Measurements from ENCODE around the gene AP3B1. TPM values are rescaled to one million over a fixed set of nuclear protein-coding genes. Genes with fewer than 3 reads are reported as not detected.

The AP3B1 gene
- total and polyA plus RNA-seq, 2 donors (not counting 1 experiment from before 2014, with no cell fraction given), result 26.8 to 58.9 TPM

DNA sequence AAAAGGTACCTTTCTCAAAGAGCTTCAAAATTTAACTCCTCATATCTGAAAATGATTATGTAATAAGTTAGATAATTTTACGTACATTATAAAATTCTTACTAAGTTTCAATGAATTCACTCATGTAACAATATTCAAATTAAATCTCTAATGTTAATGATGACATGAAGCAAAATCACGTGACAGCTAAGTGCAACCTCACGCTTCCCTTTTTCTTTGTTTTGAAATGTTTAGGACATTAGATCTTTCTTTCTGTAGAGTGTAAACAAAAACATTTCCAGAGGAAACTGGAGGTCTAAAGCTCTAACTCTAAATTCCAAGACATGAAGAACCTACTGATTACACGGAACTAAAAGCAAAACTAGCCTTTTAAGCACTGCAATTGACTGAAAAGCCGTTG, 291.0 kb downstream of the AP3B1 start:
- Histone ChIP-seq H4K20me1 (ENCODE audit: control insufficient read depth, insufficient read depth, low read length, poor library complexity, severe bottlenecking) (no peaks in the 10 kb centered on the region), H3K79me2 (ENCODE audit: control insufficient read depth, insufficient read depth, low read length) (no peaks in the 10 kb centered on the region), H3K4me1 (ENCODE audit: control insufficient read depth in 2 of 2, insufficient read depth in 2 of 2, low read length in 2 of 2) (no peaks in the 10 kb centered on the region), H3K36me3 (replicated peaks in 1 of 2; ENCODE audit: control extremely low read depth in 1 of 2, control insufficient read depth in 1 of 2, extremely low read depth in 1 of 2, insufficient read depth in 2 of 2, low read length in 1 of 2) (peaks cover 4 to 14% of the 10 kb centered on the region in 2 experiments), H3K9ac (ENCODE audit: low read length) (no peak overlapping the region), H2AFZ (ENCODE audit: insufficient read depth, low read depth, low read length, poor library complexity, severe bottlenecking) (no peak overlapping the region), H3K4me3 (ENCODE audit: control extremely low read depth in 1 of 5, extremely low read depth in 1 of 5, insufficient read depth in 1 of 5, low read depth in 2 of 5, low read length in 4 of 5) (no peak overlapping the region), H3K27me3 (replicated peaks in 1 of 4; ENCODE audit: control extremely low read depth in 1 of 4, control insufficient read depth in 3 of 4, insufficient read depth in 4 of 4, low read length in 3 of 4) (no peaks in the 10 kb centered on the region), H3K27ac (ENCODE audit: low read length in 2 of 2) (no peak overlapping the region), H3K4me2 (replicated peaks; ENCODE audit: low read depth, low read length, poor library complexity, severe bottlenecking) (no peak overlapping the region), H3K9me3 (ENCODE audit: control extremely low read depth in 1 of 3, control insufficient read depth in 2 of 3, insufficient read depth in 1 of 3, low read length in 2 of 3) (no peaks in the 10 kb centered on the region)
- DNase-seq (no peak), ATAC-seq (ENCODE audit: low read depth) (no peak)
- Mint-ChIP-seq H3K9me3 (ENCODE audit: insufficient read depth) (no peaks in the 10 kb centered on the region), H3K27ac (no peak overlapping the region), H3K4me1 (peaks cover 8% of the 10 kb centered on the region), H3K27me3 (no peaks in the 10 kb centered on the region), H3K4me3 (no peak overlapping the region)
- intact Hi-C loops (cut with micrococcal nuclease), result no loop called here
- ChIA-PET CTCF (interaction anchor here (1.0 kb wide), 1 partner anchor 511 kb away, joined by 3 read pairs; the partner anchor contains the start of gene WDR41), POLR2A (no interaction called here)
- TF ChIP-seq, protein P1, sequence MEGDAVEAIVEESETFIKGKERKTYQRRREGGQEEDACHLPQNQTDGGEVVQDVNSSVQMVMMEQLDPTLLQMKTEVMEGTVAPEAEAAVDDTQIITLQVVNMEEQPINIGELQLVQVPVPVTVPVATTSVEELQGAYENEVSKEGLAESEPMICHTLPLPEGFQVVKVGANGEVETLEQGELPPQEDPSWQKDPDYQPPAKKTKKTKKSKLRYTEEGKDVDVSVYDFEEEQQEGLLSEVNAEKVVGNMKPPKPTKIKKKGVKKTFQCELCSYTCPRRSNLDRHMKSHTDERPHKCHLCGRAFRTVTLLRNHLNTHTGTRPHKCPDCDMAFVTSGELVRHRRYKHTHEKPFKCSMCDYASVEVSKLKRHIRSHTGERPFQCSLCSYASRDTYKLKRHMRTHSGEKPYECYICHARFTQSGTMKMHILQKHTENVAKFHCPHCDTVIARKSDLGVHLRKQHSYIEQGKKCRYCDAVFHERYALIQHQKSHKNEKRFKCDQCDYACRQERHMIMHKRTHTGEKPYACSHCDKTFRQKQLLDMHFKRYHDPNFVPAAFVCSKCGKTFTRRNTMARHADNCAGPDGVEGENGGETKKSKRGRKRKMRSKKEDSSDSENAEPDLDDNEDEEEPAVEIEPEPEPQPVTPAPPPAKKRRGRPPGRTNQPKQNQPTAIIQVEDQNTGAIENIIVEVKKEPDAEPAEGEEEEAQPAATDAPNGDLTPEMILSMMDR (IDR thresholded peaks at IDR 0.05), result no peak
- no peak for TF ChIP-seq EZH2 (IDR thresholded peaks at IDR 0.05; ENCODE audit: borderline replicate concordance, insufficient read depth, low read depth, low read length, poor library complexity, severe bottlenecking)
- 100% methylated on average over 2 of the region's 5 CpGs for WGBS (ENCODE audit: insufficient coverage)

DNA sequence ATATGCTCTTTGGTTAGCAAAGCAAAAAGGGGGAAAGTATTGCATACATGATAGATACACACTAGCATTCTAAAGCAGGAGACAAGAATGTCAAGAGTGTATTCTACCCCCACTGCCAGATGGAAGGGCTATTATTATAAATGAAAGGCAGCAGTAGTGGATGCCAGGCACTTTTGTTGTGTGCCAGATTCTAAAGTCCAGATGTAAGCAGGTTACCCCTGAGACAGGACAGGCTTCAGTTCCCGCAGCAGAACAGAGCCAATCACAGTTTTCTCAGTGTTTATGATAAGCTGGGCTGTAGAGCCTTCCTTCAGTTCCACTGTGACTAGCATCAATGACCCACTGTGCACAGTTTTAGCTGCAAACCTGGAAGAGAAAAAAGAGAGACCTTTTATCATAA, 291.8 kb downstream of the AP3B1 start:
- peaks cover 8% of the 10 kb centered on the region for H3K4me1 Mint-ChIP-seq
- Histone ChIP-seq H3K9me3 (ENCODE audit: control extremely low read depth in 1 of 3, control insufficient read depth in 2 of 3, insufficient read depth in 1 of 3, low read length in 2 of 3) (no peaks in the 10 kb centered on the region), H3K36me3 (replicated peaks in 1 of 2; ENCODE audit: control extremely low read depth in 1 of 2, control insufficient read depth in 1 of 2, extremely low read depth in 1 of 2, insufficient read depth in 2 of 2, low read length in 1 of 2) (peaks cover 4 to 14% of the 10 kb centered on the region in 2 experiments), H3K4me1 (ENCODE audit: control insufficient read depth in 2 of 2, insufficient read depth in 2 of 2, low read length in 2 of 2) (no peaks in the 10 kb centered on the region), H3K4me2 (replicated peaks; ENCODE audit: low read depth, low read length, poor library complexity, severe bottlenecking) (no peak overlapping the region), H3K79me2 (ENCODE audit: control insufficient read depth, insufficient read depth, low read length) (no peaks in the 10 kb centered on the region), H3K4me3 (ENCODE audit: control extremely low read depth in 1 of 5, extremely low read depth in 1 of 5, insufficient read depth in 1 of 5, low read depth in 2 of 5, low read length in 4 of 5) (no peak overlapping the region), H3K27me3 (replicated peaks in 1 of 4; ENCODE audit: control extremely low read depth in 1 of 4, control insufficient read depth in 3 of 4, insufficient read depth in 4 of 4, low read length in 3 of 4) (no peaks in the 10 kb centered on the region), H4K20me1 (ENCODE audit: control insufficient read depth, insufficient read depth, low read length, poor library complexity, severe bottlenecking) (no peaks in the 10 kb centered on the region), H3K9ac (ENCODE audit: low read length) (no peak overlapping the region), H3K27ac (ENCODE audit: low read length in 2 of 2) (no peak overlapping the region), H2AFZ (ENCODE audit: insufficient read depth, low read depth, low read length, poor library complexity, severe bottlenecking) (no peak overlapping the region)
- POLR2A ChIA-PET, result no interaction called here
- no peaks in the 10 kb centered on the region for H3K27me3 Mint-ChIP-seq
- WGBS (ENCODE audit: insufficient coverage), result 100% methylated on average over 1 of the region's 1 CpG
- no peaks in the 10 kb centered on the region for H3K9me3 Mint-ChIP-seq (ENCODE audit: insufficient read depth)
- CTCF ChIA-PET, result interaction anchor here (1.0 kb wide), 1 partner anchor 511 kb away, joined by 3 read pairs; the partner anchor contains the start of gene WDR41
- intact Hi-C loops (cut with micrococcal nuclease), result no loop called here
- no peak for ATAC-seq (ENCODE audit: low read depth)
- no peak for DNase-seq
- no peak for TF ChIP-seq EZH2 (IDR thresholded peaks at IDR 0.05; ENCODE audit: borderline replicate concordance, insufficient read depth, low read depth, low read length, poor library complexity, severe bottlenecking)
- TF ChIP-seq, protein P1 (IDR thresholded peaks at IDR 0.05), result no peak
- H3K27ac Mint-ChIP-seq, result no peak overlapping the region
- no peak overlapping the region for H3K4me3 Mint-ChIP-seq
